PC-3 (cell line): ENCODE measurements around the gene KAT6B. TPM values are rescaled to one million over a fixed set of nuclear protein-coding genes. Genes with fewer than 3 reads are reported as not detected.

ENCODE experiments used
- ATAC-seq: fragments of 200-7000 bp; cut with Tn5 transposase; 2 replicates; pipeline ENCODE4 v1.9.1; 2020; ENCODE audit warnings: mild to moderate bottlenecking, moderate library complexity
- BruUV-seq: library from RNA; stranded (reverse); fragments of 400-500 nt; replicated peaks from 2 replicates; lab custom pipeline; 2021; lab: Mats Ljungman, UMichigan
- CTCF ChIA-PET: fragments of 300-600 bp; sonication (Branson Sonifier 250); formaldehyde crosslinking; loops from one replicate; lab custom pipeline; 2022; ENCODE audit warnings: antibody characterized with exemption; lab: Charles Lee
- POLR2A ChIA-PET: fragments of 300-600 bp; sonication (Branson Sonifier 250); formaldehyde crosslinking; loops from one replicate; lab custom pipeline; 2022; ENCODE audit warnings: antibody characterized with exemption; ENCODE audit not compliant: unreplicated experiment; lab: Charles Lee
- DNase-seq: peaks from one replicate; pipeline ENCODE4 v3.0.0-alpha.2; 2015
- H2AFZ ChIP-seq: fragments of 300-600 bp; sonication (generic); 2 replicates; pipeline ENCODE4 v1.6.0; 2016; ENCODE audit warnings: antibody characterized with exemption, low read length
- H3F3A ChIP-seq: fragments of 300-600 bp; sonication (generic); one replicate; pipeline ENCODE4 v1.6.0; 2017; ENCODE audit warnings: antibody characterized with exemption, low read length, control low read depth, mild to moderate bottlenecking; ENCODE audit not compliant: unreplicated experiment
- H3K27ac ChIP-seq: fragments of 300-600 bp; sonication (generic); 2 replicates; pipeline ENCODE4 v1.5.1; 2016; ENCODE audit warnings: mild to moderate bottlenecking, low read length
- H3K27me3 ChIP-seq: fragments of 300-600 bp; sonication (generic); 2 replicates; pipeline ENCODE4 v1.6.1; 2016; ENCODE audit warnings: low read length, mixed read lengths
- H3K36me3 ChIP-seq: fragments of 300-600 bp; sonication (generic); 2 replicates; pipeline ENCODE4 v1.6.1; 2016; ENCODE audit warnings: low read depth, mixed run types, low read length, mixed read lengths
- H3K4me1 ChIP-seq: fragments of 300-600 bp; sonication (generic); 2 replicates; pipeline ENCODE4 v1.5.1; 2016; ENCODE audit warnings: low read length; ENCODE audit not compliant: insufficient read depth
- H3K4me2 ChIP-seq: fragments of 300-600 bp; sonication (generic); 2 replicates; pipeline ENCODE4 v1.6.0; 2016; ENCODE audit warnings: low read length
- H3K4me3 ChIP-seq: fragments of 300-600 bp; sonication (generic); 2 replicates; pipeline ENCODE4 v1.5.1; 2016; ENCODE audit warnings: mild to moderate bottlenecking, low read length, mixed read lengths
- H3K79me2 ChIP-seq: fragments of 300-600 bp; sonication (generic); 2 replicates; pipeline ENCODE4 v1.6.1; 2017; ENCODE audit warnings: low read length, mixed read lengths
- H3K9ac ChIP-seq: fragments of 300-600 bp; sonication (generic); 2 replicates; pipeline ENCODE4 v1.6.0; 2016; ENCODE audit warnings: mild to moderate bottlenecking, low read length
- H3K9me2 ChIP-seq: fragments of 300-600 bp; sonication (generic); replicated peaks from 2 replicates; pipeline ENCODE4 v1.6.1; 2016; ENCODE audit warnings: mixed run types, low read length, mixed read lengths
- H3K9me3 ChIP-seq: fragments of 300-600 bp; sonication (generic); 2 replicates; pipeline ENCODE4 v1.6.1; 2016; ENCODE audit warnings: low read length, mixed read lengths
- H4K20me1 ChIP-seq: fragments of 300-600 bp; sonication (generic); 2 replicates; pipeline ENCODE4 v1.6.1; 2016; ENCODE audit warnings: low read length, mixed read lengths
- EZH2 ChIP-seq: fragments of 300-600 bp; sonication (generic); IDR thresholded peaks from one replicate; pipeline ENCODE4 v1.6.1; 2017; ENCODE audit warnings: antibody characterized with exemption, mild to moderate bottlenecking, low read length; ENCODE audit not compliant: unreplicated experiment
- EZH2phosphoT487 ChIP-seq: fragments of 300-600 bp; sonication (generic); IDR thresholded peaks from 2 replicates; pipeline ENCODE4 v1.6.1; 2018; ENCODE audit warnings: mild to moderate bottlenecking, antibody characterized with exemption, low read length, borderline replicate concordance
- intact Hi-C: fragments of 100-400 bp; cut with micrococcal nuclease; formaldehyde crosslinking; loops from 2 replicates; pipeline ENCODE4 v1.9.0; 2023
- total RNA-seq: library from RNA; depleted of rRNA; stranded (reverse); fragments of >200 nt; gene quantifications from 2 replicates; pipeline ENCODE4 v1.2.3, GENCODE V29; 2014
- TF ChIP-seq, protein P1 (sequence below): fragments of 300-600 bp; sonication (generic); conservative IDR thresholded peaks from 2 replicates; pipeline ENCODE4 v1.5.1; 2017; ENCODE audit warnings: antibody characterized with exemption, low read depth, mild to moderate bottlenecking, low read length

KAT6B gene
- total RNA-seq, 1 experiment from 2014 or later = 94.5 TPM

DNA sequence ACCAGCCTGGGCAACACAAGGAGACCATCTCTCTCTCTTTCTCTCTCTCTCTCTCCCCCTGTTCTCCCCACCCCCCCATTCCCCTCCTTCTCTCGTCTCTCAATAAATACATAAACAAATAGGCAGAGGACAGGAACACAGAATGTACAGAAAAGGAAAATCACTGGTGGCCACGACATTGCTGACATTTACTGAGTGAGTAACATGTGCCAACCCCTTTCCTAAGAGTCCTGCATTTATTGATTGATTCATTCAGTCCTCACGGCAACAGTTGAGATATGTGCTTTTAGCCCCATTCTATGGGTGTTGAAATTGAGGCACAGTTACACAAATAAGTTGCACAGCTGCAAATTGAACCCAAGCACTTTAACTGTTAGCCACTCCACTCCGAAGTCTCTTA lies 170.8 kb downstream of the KAT6B start:
- ATAC-seq (no peak), DNase-seq (no peak)
- Histone ChIP-seq H3K4me2 (no peak overlapping the region), H2AFZ (no peak overlapping the region), H3K9ac (no peak overlapping the region), H3K36me3 (peaks cover 61% of the 10 kb centered on the region), H3K27ac (no peak overlapping the region), H3K4me3 (no peak overlapping the region), H3F3A (no peaks in the 10 kb centered on the region), H3K9me3 (no peaks in the 10 kb centered on the region), H3K27me3 (no peaks in the 10 kb centered on the region), H3K4me1 (peaks cover 10% of the 10 kb centered on the region), H3K9me2 (no peaks in the 10 kb centered on the region), H4K20me1 (0 out of 2 replicates have a peak, but pooled peaks cover 5% of the 10 kb centered on the region), H3K79me2 (no peaks in the 10 kb centered on the region)
- intact Hi-C loops = no loop called here
- POLR2A ChIA-PET = no interaction called here
- no peak for TF ChIP-seq EZH2
- TF ChIP-seq EZH2phosphoT487 = no peak
- TF ChIP-seq, protein P1, sequence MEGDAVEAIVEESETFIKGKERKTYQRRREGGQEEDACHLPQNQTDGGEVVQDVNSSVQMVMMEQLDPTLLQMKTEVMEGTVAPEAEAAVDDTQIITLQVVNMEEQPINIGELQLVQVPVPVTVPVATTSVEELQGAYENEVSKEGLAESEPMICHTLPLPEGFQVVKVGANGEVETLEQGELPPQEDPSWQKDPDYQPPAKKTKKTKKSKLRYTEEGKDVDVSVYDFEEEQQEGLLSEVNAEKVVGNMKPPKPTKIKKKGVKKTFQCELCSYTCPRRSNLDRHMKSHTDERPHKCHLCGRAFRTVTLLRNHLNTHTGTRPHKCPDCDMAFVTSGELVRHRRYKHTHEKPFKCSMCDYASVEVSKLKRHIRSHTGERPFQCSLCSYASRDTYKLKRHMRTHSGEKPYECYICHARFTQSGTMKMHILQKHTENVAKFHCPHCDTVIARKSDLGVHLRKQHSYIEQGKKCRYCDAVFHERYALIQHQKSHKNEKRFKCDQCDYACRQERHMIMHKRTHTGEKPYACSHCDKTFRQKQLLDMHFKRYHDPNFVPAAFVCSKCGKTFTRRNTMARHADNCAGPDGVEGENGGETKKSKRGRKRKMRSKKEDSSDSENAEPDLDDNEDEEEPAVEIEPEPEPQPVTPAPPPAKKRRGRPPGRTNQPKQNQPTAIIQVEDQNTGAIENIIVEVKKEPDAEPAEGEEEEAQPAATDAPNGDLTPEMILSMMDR = no peak
- CTCF ChIA-PET = no interaction called here
- no TSS peak for BruUV-seq

- no TSS peak for BruUV-seq
- TF ChIP-seq EZH2phosphoT487 = no peak
- TF ChIP-seq EZH2 = no peak
- TF ChIP-seq, protein P1 = no peak
- H3K27ac ChIP-seq = no peak overlapping the region
- no peak for DNase-seq
- no peak overlapping the region for H3K9ac ChIP-seq
- CTCF ChIA-PET = interaction anchor here (0.5 to 0.6 kb wide), 2 partner anchors 143 to 175 kb away, joined by 3 read pairs; partner anchors contain the start of gene KAT6B
- POLR2A ChIA-PET = no interaction called here
- no peaks in the 10 kb centered on the region for H3K9me2 ChIP-seq
- no peak overlapping the region for H3K4me3 ChIP-seq
- no peaks in the 10 kb centered on the region for H3K79me2 ChIP-seq
- no peaks in the 10 kb centered on the region for H4K20me1 ChIP-seq
- peaks cover 30% of the 10 kb centered on the region; the same call in 1 of the 2 replicates for H3K36me3 ChIP-seq
- no peak overlapping the region for H3K4me2 ChIP-seq
- intact Hi-C loops = no loop called here
- no peaks in the 10 kb centered on the region for H3F3A ChIP-seq
- no peak overlapping the region for H2AFZ ChIP-seq
- H3K4me1 ChIP-seq = no peaks in the 10 kb centered on the region
- no peaks in the 10 kb centered on the region for H3K27me3 ChIP-seq
- ATAC-seq = no peak
- no peaks in the 10 kb centered on the region for H3K9me3 ChIP-seq
These were observed 174.4 kb downstream of the KAT6B start for GRCh38 chr10:75000748-75001321.

- Histone ChIP-seq H3K9ac (no peak overlapping the region), H3K27me3 (no peaks in the 10 kb centered on the region), H2AFZ (no peak overlapping the region), H3K9me2 (no peaks in the 10 kb centered on the region), H3K9me3 (no peaks in the 10 kb centered on the region), H3F3A (no peaks in the 10 kb centered on the region), H3K27ac (no peak overlapping the region), H3K4me2 (no peak overlapping the region), H4K20me1 (no peaks in the 10 kb centered on the region), H3K4me1 (no peaks in the 10 kb centered on the region), H3K36me3 (peaks cover 27% of the 10 kb centered on the region; the same call in 1 of the 2 replicates), H3K4me3 (no peak overlapping the region), H3K79me2 (no peaks in the 10 kb centered on the region)
- DNase-seq (no peak), ATAC-seq (no peak; the same call in 1 of the 2 replicates)
- POLR2A ChIA-PET = no interaction called here
- intact Hi-C loops = no loop called here
- CTCF ChIA-PET = interaction anchor here (0.5 kb wide), 1 partner anchor 175 kb away, joined by 3 read pairs; no protein-coding TSS in a partner anchor
- TF ChIP-seq EZH2 (no peak), EZH2phosphoT487 (no peak)
- TF ChIP-seq, protein P1 = no peak
- no TSS peak for BruUV-seq
These were observed 175.4 kb downstream of the KAT6B start for GRCh38 chr10:75001715-75002350.
